Measurements from ENCODE around the gene CDS2.

The CDS2 gene

GRCh38 chr20:5153612-5154542 is 27.1 kb downstream of the CDS2 start:
- no peak for DNase-seq

GRCh38 chr20:5154543-5154925 is 27.7 kb downstream of the CDS2 start:
- no peak for DNase-seq

- no peak for DNase-seq
Observed at GRCh38 chr20:5155404-5155803, 28.6 kb downstream of the CDS2 start.

GRCh38 chr20:5156675-5157448 is 30.1 kb downstream of the CDS2 start:
- DNase-seq, result no peak

- DNase-seq, result no peak
Observed at GRCh38 chr20:5159928-5160327, 33.1 kb downstream of the CDS2 start.

GRCh38 chr20:5160882-5161281 is 34.1 kb downstream of the CDS2 start:
- DNase-seq, result no peak

- DNase-seq, result no peak
Observed at GRCh38 chr20:5161536-5162164, 34.8 kb downstream of the CDS2 start.

GRCh38 chr20:5164645-5165625 is 38.1 kb downstream of the CDS2 start:
- DNase-seq, result no peak

- DNase-seq, result no peak
Observed at GRCh38 chr20:5168651-5169396, 42.0 kb downstream of the CDS2 start.

- DNase-seq, result no peak
Observed at GRCh38 chr20:5170341-5170740, 43.5 kb downstream of the CDS2 start.

- peak; percentile 20 for DNase-seq
Observed at GRCh38 chr20:5171064-5171789, 44.4 kb downstream of the CDS2 start.

GRCh38 chr20:5171790-5172164 is 45.0 kb downstream of the CDS2 start:
- DNase-seq, result peak; percentile 42

- no peak for DNase-seq
Observed at GRCh38 chr20:5172167-5172601, 45.4 kb downstream of the CDS2 start.

GRCh38 chr20:5172903-5173463 is 46.2 kb downstream of the CDS2 start:
- DNase-seq, result no peak

- DNase-seq, result no peak
Observed at GRCh38 chr20:5173751-5174150, 46.9 kb downstream of the CDS2 start.

- DNase-seq, result no peak
Observed at GRCh38 chr20:5177071-5177470, 50.3 kb downstream of the CDS2 start.

- DNase-seq, result peak; percentile 4
Observed at GRCh38 chr20:5178046-5178445, 51.2 kb downstream of the CDS2 start.

- DNase-seq, result no peak
Observed at GRCh38 chr20:5180421-5180820, 53.6 kb downstream of the CDS2 start.

- no peak for DNase-seq
Observed at GRCh38 chr20:5180933-5181332, 54.1 kb downstream of the CDS2 start.

- no peak for DNase-seq
Observed at GRCh38 chr20:5181492-5181891, 54.7 kb downstream of the CDS2 start.
